OCI-LY1 (cell line): ENCODE data around the gene SMPD3.

Experiments
- EZH2 ChIP-seq: fragments of 200-600 bp; sonication (generic), shearing (Covaris generic); IDR thresholded peaks from 2 replicates; pipeline ENCODE4 v1.8.0; 2017; ENCODE audit warnings: borderline replicate concordance, mixed run types, mild to moderate bottlenecking, antibody characterized with exemption, low read length, moderate library complexity, mixed read lengths
- TF ChIP-seq, protein P1 (sequence below): fragments of 200-600 bp; sonication (generic), shearing (Covaris generic); IDR thresholded peaks from 2 replicates; pipeline ENCODE4 v1.5.1; 2017; ENCODE audit warnings: mild to moderate bottlenecking, antibody characterized with exemption, low read length, moderate library complexity, mixed read lengths

- TF ChIP-seq, protein P1, sequence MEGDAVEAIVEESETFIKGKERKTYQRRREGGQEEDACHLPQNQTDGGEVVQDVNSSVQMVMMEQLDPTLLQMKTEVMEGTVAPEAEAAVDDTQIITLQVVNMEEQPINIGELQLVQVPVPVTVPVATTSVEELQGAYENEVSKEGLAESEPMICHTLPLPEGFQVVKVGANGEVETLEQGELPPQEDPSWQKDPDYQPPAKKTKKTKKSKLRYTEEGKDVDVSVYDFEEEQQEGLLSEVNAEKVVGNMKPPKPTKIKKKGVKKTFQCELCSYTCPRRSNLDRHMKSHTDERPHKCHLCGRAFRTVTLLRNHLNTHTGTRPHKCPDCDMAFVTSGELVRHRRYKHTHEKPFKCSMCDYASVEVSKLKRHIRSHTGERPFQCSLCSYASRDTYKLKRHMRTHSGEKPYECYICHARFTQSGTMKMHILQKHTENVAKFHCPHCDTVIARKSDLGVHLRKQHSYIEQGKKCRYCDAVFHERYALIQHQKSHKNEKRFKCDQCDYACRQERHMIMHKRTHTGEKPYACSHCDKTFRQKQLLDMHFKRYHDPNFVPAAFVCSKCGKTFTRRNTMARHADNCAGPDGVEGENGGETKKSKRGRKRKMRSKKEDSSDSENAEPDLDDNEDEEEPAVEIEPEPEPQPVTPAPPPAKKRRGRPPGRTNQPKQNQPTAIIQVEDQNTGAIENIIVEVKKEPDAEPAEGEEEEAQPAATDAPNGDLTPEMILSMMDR = no peak
- no peak for TF ChIP-seq EZH2
Observed at GRCh38 chr16:68490358-68490757, 42.0 kb upstream of the SMPD3 start.
